ENCODE measurements around the gene POR. TPM values are rescaled to one million over a fixed set of nuclear protein-coding genes. Genes with fewer than 3 reads are reported as not detected.
A peak's percentile ranks its signal among the peaks of the same experiment; 100 is the strongest.
"Not testable (repeated sequence)": the region's sequence is repeated elsewhere in the genome, so short reads cannot be mapped to it uniquely, and the experiment has no call there.

POR gene
- total and polyA plus RNA-seq, 4 donors, result 116 to 973 (median 474) TPM

DNA sequence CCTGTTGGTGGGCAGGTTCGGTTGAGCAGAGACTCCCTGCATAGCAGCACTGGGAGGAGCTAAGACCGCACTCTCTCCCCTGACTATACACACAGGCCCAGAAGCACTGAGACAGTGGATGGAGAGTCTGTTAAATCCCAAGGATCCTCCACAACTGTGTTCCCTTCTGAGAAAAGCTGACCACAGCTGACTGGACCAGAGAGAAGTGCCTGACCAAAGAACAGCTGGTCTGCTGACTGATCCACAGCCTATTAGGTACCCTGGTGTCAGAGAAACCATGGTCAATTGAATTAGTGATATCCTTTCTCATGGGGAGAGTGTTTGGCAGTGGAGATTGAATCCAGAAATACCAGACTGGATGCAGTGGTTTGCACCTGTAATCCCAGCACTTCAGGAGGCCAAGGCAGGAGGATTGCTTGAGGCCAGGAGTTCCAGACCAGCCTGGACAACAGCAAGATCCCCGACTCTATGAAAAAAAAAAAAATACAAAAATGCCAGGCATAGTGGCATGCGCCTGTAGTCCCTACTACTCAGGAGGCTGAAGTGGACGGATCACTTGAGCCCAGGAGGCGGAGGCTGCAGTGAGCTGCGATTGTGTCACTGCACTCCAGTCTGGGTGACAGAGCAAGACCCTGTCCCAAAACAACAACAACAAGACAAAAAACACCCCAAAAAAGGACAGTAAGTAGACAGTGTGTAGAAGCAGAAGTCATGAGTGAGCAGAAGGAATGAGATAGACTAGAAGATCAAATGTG lies 107.2 kb downstream of the POR start:
- Histone ChIP-seq H3K4me1 (ENCODE audit: control insufficient read depth in 4 of 4, insufficient read depth in 4 of 4, low read length in 3 of 4) (no peaks in the 10 kb centered on the region), H3K9ac (ENCODE audit: low read depth in 1 of 2, low read length in 2 of 2) (no peak overlapping the region), H3K27ac (ENCODE audit: low read depth in 1 of 2, low read length in 2 of 2) (no peak overlapping the region), H3K27me3 (ENCODE audit: control insufficient read depth in 4 of 4, insufficient read depth in 4 of 4, low read length in 3 of 4) (no peaks in the 10 kb centered on the region), H3K4me3 (ENCODE audit: low read depth in 1 of 3, low read length in 3 of 3) (no peak overlapping the region), H3K9me3 (ENCODE audit: control insufficient read depth in 4 of 4, low read length in 3 of 4) (no peaks in the 10 kb centered on the region), H3K36me3 (ENCODE audit: control insufficient read depth in 4 of 4, insufficient read depth in 3 of 4, low read depth in 1 of 4, low read length in 3 of 4) (peaks cover 7 to 16% (median 11%) of the 10 kb centered on the region in 4 donors)
- TF ChIP-seq FOXA2 (IDR thresholded peaks at IDR 0.05) (no peak), EGR1 (IDR thresholded peaks at IDR 0.05; ENCODE audit: low read depth in 2 of 2) (no peak), FOXA1 (IDR thresholded peaks at IDR 0.05) (no peak), HNF4A (conservative IDR thresholded peaks at IDR 0.05) (no peak), SP1 (IDR thresholded peaks at IDR 0.05) (no peak)
- TF ChIP-seq, protein P1, sequence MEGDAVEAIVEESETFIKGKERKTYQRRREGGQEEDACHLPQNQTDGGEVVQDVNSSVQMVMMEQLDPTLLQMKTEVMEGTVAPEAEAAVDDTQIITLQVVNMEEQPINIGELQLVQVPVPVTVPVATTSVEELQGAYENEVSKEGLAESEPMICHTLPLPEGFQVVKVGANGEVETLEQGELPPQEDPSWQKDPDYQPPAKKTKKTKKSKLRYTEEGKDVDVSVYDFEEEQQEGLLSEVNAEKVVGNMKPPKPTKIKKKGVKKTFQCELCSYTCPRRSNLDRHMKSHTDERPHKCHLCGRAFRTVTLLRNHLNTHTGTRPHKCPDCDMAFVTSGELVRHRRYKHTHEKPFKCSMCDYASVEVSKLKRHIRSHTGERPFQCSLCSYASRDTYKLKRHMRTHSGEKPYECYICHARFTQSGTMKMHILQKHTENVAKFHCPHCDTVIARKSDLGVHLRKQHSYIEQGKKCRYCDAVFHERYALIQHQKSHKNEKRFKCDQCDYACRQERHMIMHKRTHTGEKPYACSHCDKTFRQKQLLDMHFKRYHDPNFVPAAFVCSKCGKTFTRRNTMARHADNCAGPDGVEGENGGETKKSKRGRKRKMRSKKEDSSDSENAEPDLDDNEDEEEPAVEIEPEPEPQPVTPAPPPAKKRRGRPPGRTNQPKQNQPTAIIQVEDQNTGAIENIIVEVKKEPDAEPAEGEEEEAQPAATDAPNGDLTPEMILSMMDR (IDR thresholded peaks at IDR 0.05; ENCODE audit: low read depth, low read length, missing input control), result no peak
- TF ChIP-seq, protein P2, sequence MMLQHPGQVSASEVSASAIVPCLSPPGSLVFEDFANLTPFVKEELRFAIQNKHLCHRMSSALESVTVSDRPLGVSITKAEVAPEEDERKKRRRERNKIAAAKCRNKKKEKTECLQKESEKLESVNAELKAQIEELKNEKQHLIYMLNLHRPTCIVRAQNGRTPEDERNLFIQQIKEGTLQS (IDR thresholded peaks at IDR 0.05), result no peak
- no peak for DNase-seq (ENCODE audit: low spot score)
- 95% methylated on average over 7 of the region's 7 CpGs for WGBS

DNA sequence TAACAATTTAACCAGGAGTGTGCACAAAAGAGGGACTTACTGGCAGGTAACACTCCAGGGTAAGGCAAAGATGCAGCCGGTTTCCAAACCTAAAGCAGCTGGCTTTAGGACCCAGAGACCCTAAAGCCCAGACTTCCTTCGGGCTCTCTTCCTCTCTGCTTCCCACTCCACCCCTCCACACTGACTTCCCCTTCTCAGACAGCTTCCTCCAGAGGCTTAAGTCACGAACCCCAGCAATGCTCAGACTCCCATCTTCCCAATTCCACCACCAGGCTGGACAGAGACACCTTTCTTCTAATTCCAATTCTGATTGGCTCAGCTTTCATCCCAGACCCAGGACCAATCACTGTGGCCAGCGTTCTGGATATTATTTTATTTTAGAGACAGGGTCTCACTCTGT lies 108.0 kb downstream of the POR start:
- Histone ChIP-seq H3K27me3 (ENCODE audit: control insufficient read depth in 4 of 4, insufficient read depth in 4 of 4, low read length in 3 of 4) (no peaks in the 10 kb centered on the region), H3K27ac (ENCODE audit: low read depth in 1 of 2, low read length in 2 of 2) (no peak overlapping the region), H3K9ac (ENCODE audit: low read depth in 1 of 2, low read length in 2 of 2) (no peak overlapping the region), H3K9me3 (ENCODE audit: control insufficient read depth in 4 of 4, low read length in 3 of 4) (no peaks in the 10 kb centered on the region), H3K4me1 (ENCODE audit: control insufficient read depth in 4 of 4, insufficient read depth in 4 of 4, low read length in 3 of 4) (no peaks in the 10 kb centered on the region), H3K4me3 (ENCODE audit: low read depth in 1 of 3, low read length in 3 of 3) (no peak overlapping the region), H3K36me3 (ENCODE audit: control insufficient read depth in 4 of 4, insufficient read depth in 3 of 4, low read depth in 1 of 4, low read length in 3 of 4) (peaks cover 7 to 16% (median 11%) of the 10 kb centered on the region in 4 donors)
- 64% methylated on average over 4 of the region's 4 CpGs for WGBS
- DNase-seq (ENCODE audit: low spot score), result no peak
- TF ChIP-seq FOXA1 (IDR thresholded peaks at IDR 0.05), result no peak
- TF ChIP-seq, protein P3, sequence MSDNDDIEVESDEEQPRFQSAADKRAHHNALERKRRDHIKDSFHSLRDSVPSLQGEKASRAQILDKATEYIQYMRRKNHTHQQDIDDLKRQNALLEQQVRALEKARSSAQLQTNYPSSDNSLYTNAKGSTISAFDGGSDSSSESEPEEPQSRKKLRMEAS (IDR thresholded peaks at IDR 0.05), result no peak
- no peak for TF ChIP-seq HNF4A (conservative IDR thresholded peaks at IDR 0.05)
- no peak for TF ChIP-seq YY1 (IDR thresholded peaks at IDR 0.05)
- TF ChIP-seq, protein P2 (IDR thresholded peaks at IDR 0.05), result no peak
- no peak for TF ChIP-seq JUND (IDR thresholded peaks at IDR 0.05)
- TF ChIP-seq TAF1 (conservative IDR thresholded peaks at IDR 0.05), result no peak
- TF ChIP-seq RAD21 (IDR thresholded peaks at IDR 0.05), result no peak
- no peak for TF ChIP-seq RXRA (IDR thresholded peaks at IDR 0.05)
- TF ChIP-seq HNF4G (IDR thresholded peaks at IDR 0.05), result no peak

DNA sequence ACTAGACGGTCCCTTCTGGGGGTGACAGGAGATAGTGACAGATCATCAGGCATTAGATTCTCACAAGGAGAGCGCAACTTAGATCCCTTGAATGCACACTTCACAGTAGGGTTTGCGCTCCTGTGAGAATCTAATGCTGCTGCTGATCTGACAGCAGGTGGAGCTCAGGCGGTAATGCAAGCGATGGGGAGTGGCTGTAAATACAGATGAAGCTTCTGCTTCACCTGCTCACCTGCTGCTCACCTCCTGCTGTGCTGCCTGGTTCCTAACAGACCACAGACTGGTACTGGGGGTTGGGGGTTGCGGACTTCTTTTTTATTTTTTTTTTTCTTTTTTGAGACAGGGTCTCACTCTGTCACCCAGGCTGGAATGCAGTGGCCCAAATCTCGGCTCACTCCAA lies 114.7 kb downstream of the POR start:
- H3K9ac ChIP-seq (ENCODE audit: low read depth in 1 of 2, low read length in 2 of 2); DNase-seq (ENCODE audit: low spot score); H3K9me3 ChIP-seq (ENCODE audit: control insufficient read depth in 4 of 4, low read length in 3 of 4); H3K27me3 ChIP-seq (ENCODE audit: control insufficient read depth in 4 of 4, insufficient read depth in 4 of 4, low read length in 3 of 4); H3K36me3 ChIP-seq (ENCODE audit: control insufficient read depth in 4 of 4, insufficient read depth in 3 of 4, low read depth in 1 of 4, low read length in 3 of 4); H3K4me3 ChIP-seq (ENCODE audit: low read depth in 1 of 3, low read length in 3 of 3); H3K4me1 ChIP-seq (ENCODE audit: control insufficient read depth in 4 of 4, insufficient read depth in 4 of 4, low read length in 3 of 4); H3K27ac ChIP-seq (ENCODE audit: low read depth in 1 of 2, low read length in 2 of 2): not testable (repeated sequence)
- peak in 1 of 2 donors; percentile 37 for TF ChIP-seq RAD21 (IDR thresholded peaks at IDR 0.05)
- WGBS, result 95% methylated on average over 7 of the region's 7 CpGs

Data from liver (tissue), 9 donors.